Endothelial cell of umbilical vein (primary cell): Measurements from ENCODE around the gene SEPTIN3. TPM values are rescaled to one million over a fixed set of nuclear protein-coding genes. Genes with fewer than 3 reads are reported as not detected.

Experiments
- BruUV-seq: library from RNA; stranded (reverse); fragments of 400-500 nt; replicated peaks from 2 replicates; lab custom pipeline; 2021; lab: Mats Ljungman, UMichigan
- CTCF ChIA-PET: fragments of 300-600, 350-600 bp; sonication (Branson Sonifier 250); formaldehyde crosslinking; loops from one replicate; lab custom pipeline; 2021; ENCODE audit warnings: antibody characterized with exemption, inconsistent platforms; lab: Charles Lee
- POLR2A ChIA-PET: fragments of 300-600, 350-600 bp; sonication (Branson Sonifier 250); formaldehyde crosslinking; loops from one replicate; lab custom pipeline; 2021; ENCODE audit warnings: antibody characterized with exemption, inconsistent platforms; lab: Charles Lee
- DNase-seq: peaks from one replicate; pipeline ENCODE4 v3.0.0-alpha.2; 2011; ENCODE audit warnings: low read depth, low spot score
- FAIRE-seq: peaks from 2 replicates; lab custom pipeline; 2011; peaks lifted over from hg19 to GRCh38; lab: Jason Lieb, UNC
- H2AFZ ChIP-seq: 2 replicates; pipeline ENCODE4 v1.6.0; 2012; ENCODE audit warnings: low read depth, low read length, control low read depth, inconsistent platforms
- H3K27ac ChIP-seq: 2 replicates; pipeline ENCODE4 v1.5.1; 2011; ENCODE audit warnings: low read depth, mild to moderate bottlenecking, control low read depth, low read length, moderate library complexity; ENCODE audit not compliant: insufficient read depth
- H3K27me3 ChIP-seq, 2 experiments: 2 replicates each; pipeline versions ENCODE4 v1.6.0 to v1.6.1; 2011; ENCODE audit warnings: low read length in 2 of 2, mixed read lengths in 1 of 2; ENCODE audit not compliant: control insufficient read depth in 2 of 2, insufficient read depth in 2 of 2
- H3K36me3 ChIP-seq, 2 experiments: 2 replicates in 1 of 2; 3 replicates in 1 of 2; pipeline ENCODE4 v1.5.1; 2011; ENCODE audit warnings: low read length in 2 of 2, mild to moderate bottlenecking in 1 of 2, moderate library complexity in 1 of 2; ENCODE audit not compliant: control insufficient read depth in 2 of 2, insufficient read depth in 2 of 2; ENCODE audit errors: extremely low read depth in 1 of 2
- H3K4me1 ChIP-seq: 3 replicates; pipeline ENCODE4 v1.5.1; 2011; ENCODE audit warnings: mild to moderate bottlenecking, low read length; ENCODE audit not compliant: control insufficient read depth, insufficient read depth; ENCODE audit errors: extremely low read depth
- H3K4me2 ChIP-seq: 2 replicates; pipeline ENCODE4 v1.6.1; 2011; ENCODE audit warnings: low read length, control low read depth, mixed read lengths; ENCODE audit not compliant: insufficient read depth
- H3K4me3 ChIP-seq, 3 experiments: fragments of 200-600 bp in 1 of 3; sonication (generic), shearing (Covaris generic) in 1 of 3; replicated peaks in 1 of 3; 2 replicates each; pipeline ENCODE4 v1.5.1; 2011 to 2016; ENCODE audit warnings: control low read depth in 3 of 3, low read length in 3 of 3, mild to moderate bottlenecking in 2 of 3, inconsistent platforms in 1 of 3, low read depth in 1 of 3, moderate library complexity in 1 of 3; ENCODE audit not compliant: insufficient read depth in 1 of 3
- H3K79me2 ChIP-seq: 2 replicates; pipeline ENCODE4 v1.6.0; 2012; ENCODE audit warnings: low read length, inconsistent platforms; ENCODE audit not compliant: control insufficient read depth, insufficient read depth
- H3K9ac ChIP-seq: replicated peaks from 2 replicates; pipeline ENCODE3; 2011; ENCODE audit warnings: low read length, control low read depth; ENCODE audit not compliant: insufficient read depth; ENCODE audit errors: extremely low read depth
- H3K9me1 ChIP-seq: replicated peaks from 3 replicates; pipeline ENCODE4 v1.6.0; 2011; ENCODE audit warnings: mild to moderate bottlenecking, low read length; ENCODE audit not compliant: control insufficient read depth, insufficient read depth; ENCODE audit errors: extremely low read depth
- H3K9me3 ChIP-seq: replicated peaks from 2 replicates; pipeline ENCODE4 v1.5.1; 2012; ENCODE audit warnings: low read length, inconsistent platforms; ENCODE audit not compliant: control insufficient read depth, insufficient read depth
- H4K20me1 ChIP-seq: replicated peaks from 2 replicates; pipeline ENCODE3; 2011; ENCODE audit warnings: mild to moderate bottlenecking, low read length; ENCODE audit not compliant: control insufficient read depth, insufficient read depth; ENCODE audit errors: extremely low read depth
- CTCF ChIP-seq, 2 donors: IDR thresholded peaks; 1 replicate in 1 of 2; 2 replicates in 1 of 2; pipeline ENCODE4 v1.5.1; 2011; ENCODE audit warnings: low read length in 2 of 2, mild to moderate bottlenecking in 2 of 2, moderate library complexity in 2 of 2, control low read depth in 1 of 2, inconsistent platforms in 1 of 2, low read depth in 1 of 2; ENCODE audit not compliant: insufficient read depth in 1 of 2; ENCODE audit errors: extremely low read depth in 1 of 2
- EZH2 ChIP-seq: IDR thresholded peaks from 2 replicates; pipeline ENCODE4 v1.6.1; 2012; ENCODE audit warnings: borderline replicate concordance, low read depth, mild to moderate bottlenecking, moderate library complexity, low read length, inconsistent platforms; ENCODE audit not compliant: severe bottlenecking
- FOS ChIP-seq: IDR thresholded peaks from 2 replicates; pipeline ENCODE4 v1.6.1; 2011; ENCODE audit warnings: mild to moderate bottlenecking, low read length, moderate library complexity, borderline replicate concordance; ENCODE audit not compliant: insufficient read depth
- GATA2 ChIP-seq: IDR thresholded peaks from 2 replicates; pipeline ENCODE4 v1.7.0; 2011; ENCODE audit warnings: low read depth, mild to moderate bottlenecking, moderate library complexity, mixed read lengths, low read length; ENCODE audit not compliant: insufficient read length, insufficient read depth
- JUN ChIP-seq: IDR thresholded peaks from 2 replicates; pipeline ENCODE4 v1.6.1; 2011; ENCODE audit warnings: borderline replicate concordance, low read depth; ENCODE audit not compliant: insufficient read length, insufficient read depth
- MYC ChIP-seq: IDR thresholded peaks from one replicate; pipeline ENCODE4 v1.6.1; 2011; ENCODE audit warnings: mild to moderate bottlenecking, low read depth, low read length
- POLR2A ChIP-seq: IDR thresholded peaks from 2 replicates; pipeline ENCODE4 v1.6.1; 2012; ENCODE audit warnings: low read depth, mild to moderate bottlenecking, control low read depth, low read length
- POLR2AphosphoS5 ChIP-seq: IDR thresholded peaks from 2 replicates; pipeline ENCODE4 v1.6.1; 2012; ENCODE audit warnings: low read depth, mild to moderate bottlenecking, control low read depth, low read length, moderate library complexity; ENCODE audit not compliant: insufficient read depth
- dilution Hi-C: fragments of 300-500 bp; cut with MboI; formaldehyde crosslinking; loops from one replicate; pipeline ENCODE4 v1.15.0; 2019; ENCODE audit warnings: low sequenced_read_pairs; ENCODE audit not compliant: extremely low pct_ligation_motif_present
- intact Hi-C: fragments of 100-400 bp; cut with micrococcal nuclease; formaldehyde crosslinking; loops from one replicate; pipeline ENCODE4 v1.10.0; 2022
- polyA plus RNA-seq, 4 experiments: library from polyadenylated mRNA; depleted of rRNA in 3 of 4; stranded (reverse) in 3 of 4; unstranded in 1 of 4; fragments of >200 nt; gene quantifications; 2 replicates each; pipeline versions ENCODE4 v1.2.1 to v1.2.3, GENCODE V29; 2011 to 2012; ENCODE audit warnings: missing spikeins in 1 of 4
- total RNA-seq: library from RNA; stranded (reverse); gene quantifications from 2 replicates; pipeline ENCODE4 v1.2.3, GENCODE V29; 2021
- TF ChIP-seq, protein P1 (sequence below): IDR thresholded peaks from 2 replicates; pipeline ENCODE4 v1.6.1; 2011; ENCODE audit not compliant: insufficient read depth, insufficient read length

SEPTIN3 gene
- total and polyA plus RNA-seq, 2 donors (not counting 3 experiments of a cell fraction or from before 2014, with no cell fraction given) = 0.08 to 0.18 TPM

DNA sequence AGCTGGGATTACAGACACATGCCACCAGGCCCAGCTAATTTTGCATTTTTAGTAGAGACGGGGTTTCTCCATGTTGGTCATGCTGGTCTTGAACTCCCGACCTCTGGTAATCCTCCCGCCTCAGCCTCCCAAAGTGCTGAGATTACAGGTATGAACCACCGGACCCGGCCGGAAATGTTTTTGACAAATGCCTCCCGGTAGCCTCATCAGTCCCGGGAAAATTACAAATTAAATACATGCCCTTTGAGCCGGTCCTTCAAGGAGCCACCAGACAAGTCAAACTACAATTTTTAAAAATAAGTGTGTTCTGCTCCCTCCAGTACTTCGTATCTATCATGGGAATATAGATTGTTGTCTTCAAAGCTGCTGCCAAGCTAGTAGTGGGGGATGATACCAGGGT is 46.9 kb downstream of the SEPTIN3 start:
- ChIA-PET POLR2A (no interaction called here), CTCF (interaction anchor here (1.3 to 1.5 kb wide), 2 partner anchors 15 to 50 kb away, joined by 3 read pairs; no protein-coding TSS in a partner anchor)
- Histone ChIP-seq H3K9me3 (no peaks in the 10 kb centered on the region), H3K79me2 (no peaks in the 10 kb centered on the region), H2AFZ (no peak overlapping the region), H3K9ac (no peak overlapping the region), H3K36me3 (no peaks in the 10 kb centered on the region), H4K20me1 (no peaks in the 10 kb centered on the region), H3K4me3 (no peak overlapping the region), H3K9me1 (no peaks in the 10 kb centered on the region), H3K4me2 (no peak overlapping the region), H3K27me3 (peaks cover 7 to 13% of the 10 kb centered on the region in 2 experiments), H3K4me1 (no peaks in the 10 kb centered on the region), H3K27ac (no peak overlapping the region)
- dilution Hi-C loops = no loop called here
- intact Hi-C loops = no loop called here
- no peak for FAIRE-seq
- no peak for DNase-seq
- no TSS peak for BruUV-seq
- TF ChIP-seq FOS = no peak
- TF ChIP-seq GATA2 = no peak
- no peak for TF ChIP-seq CTCF (IDR thresholded peaks at IDR 0.05; ENCODE audit: extremely low read depth in 1 of 2, insufficient read depth in 1 of 2, low read depth in 1 of 2, low read length in 2 of 2)
- no peak for TF ChIP-seq POLR2AphosphoS5
- TF ChIP-seq MYC = no peak
- TF ChIP-seq EZH2 = no peak
- TF ChIP-seq, protein P1, sequence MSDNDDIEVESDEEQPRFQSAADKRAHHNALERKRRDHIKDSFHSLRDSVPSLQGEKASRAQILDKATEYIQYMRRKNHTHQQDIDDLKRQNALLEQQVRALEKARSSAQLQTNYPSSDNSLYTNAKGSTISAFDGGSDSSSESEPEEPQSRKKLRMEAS = no peak
- no peak for TF ChIP-seq JUN
- no peak for TF ChIP-seq POLR2A
